Measurements from ENCODE around the gene PARP14.
A peak's percentile ranks its signal among the peaks of the same experiment; 100 is the strongest.
"Not testable (repeated sequence)": the region's sequence is repeated elsewhere in the genome, so short reads cannot be mapped to it uniquely, and the experiment has no call there.

Gene PARP14

GRCh38 chr3:122679085-122679881, 1.4 kb upstream of the PARP14 start:
- DNase-seq (peak; percentile 86), ATAC-seq (peak; percentile 68)

GRCh38 chr3:122679882-122680474, 661 bp upstream of the PARP14 start:
- DNase-seq (peak; percentile 30), ATAC-seq (peak; percentile 15)

- no peak for ATAC-seq
- no peak for DNase-seq
Measured at GRCh38 chr3:122681284-122681973, 790 bp downstream of the PARP14 start.

GRCh38 chr3:122681974-122682409, 1.4 kb downstream of the PARP14 start:
- DNase-seq: no peak

GRCh38 chr3:122682778-122683411, 2.3 kb downstream of the PARP14 start:
- not testable (repeated sequence) for ATAC-seq, DNase-seq

More at GRCh38 chr3:122681974-122682409, 1.4 kb downstream of the PARP14 start:
- ATAC-seq: no peak

GRCh38 chr3:122687298-122687697, 6.7 kb downstream of the PARP14 start:
- DNase-seq (no peak), ATAC-seq (no peak)

- ATAC-seq (no peak), DNase-seq (no peak)
Measured at GRCh38 chr3:122688996-122689395, 8.4 kb downstream of the PARP14 start.

GRCh38 chr3:122689587-122689986, 8.9 kb downstream of the PARP14 start:
- DNase-seq (no peak), ATAC-seq (no peak)

- ATAC-seq: no peak
Measured at GRCh38 chr3:122690096-122690495, 9.5 kb downstream of the PARP14 start.

GRCh38 chr3:122691195-122691594, 10.6 kb downstream of the PARP14 start:
- ATAC-seq (no peak), DNase-seq (no peak)

More at GRCh38 chr3:122690096-122690495, 9.5 kb downstream of the PARP14 start:
- no peak for DNase-seq

- no peak for ATAC-seq
- no peak for DNase-seq
Measured at GRCh38 chr3:122692674-122693073, 12.0 kb downstream of the PARP14 start.

GRCh38 chr3:122694966-122695365, 14.3 kb downstream of the PARP14 start:
- no peak for ATAC-seq

GRCh38 chr3:122695927-122696561, 15.4 kb downstream of the PARP14 start:
- no peak for ATAC-seq
- DNase-seq: no peak

More at GRCh38 chr3:122694966-122695365, 14.3 kb downstream of the PARP14 start:
- DNase-seq: peak; percentile 12

GRCh38 chr3:122697952-122698620, 17.4 kb downstream of the PARP14 start:
- no peak for DNase-seq
- ATAC-seq: peak; percentile 75

GRCh38 chr3:122700193-122700592, 19.6 kb downstream of the PARP14 start:
- ATAC-seq: no peak

GRCh38 chr3:122705379-122705778, 24.7 kb downstream of the PARP14 start:
- DNase-seq (no peak), ATAC-seq (no peak)

More at GRCh38 chr3:122700193-122700592, 19.6 kb downstream of the PARP14 start:
- DNase-seq: no peak

- not testable (repeated sequence) for ATAC-seq, DNase-seq
Measured at GRCh38 chr3:122710616-122711251, 30.1 kb downstream of the PARP14 start.

GRCh38 chr3:122714273-122714672, 33.6 kb downstream of the PARP14 start:
- no peak for ATAC-seq
- no peak for DNase-seq

- ATAC-seq (no peak), DNase-seq (no peak)
Measured at GRCh38 chr3:122716667-122717066, 36.0 kb downstream of the PARP14 start.

- ATAC-seq: no peak
Measured at GRCh38 chr3:122719273-122719921, 38.8 kb downstream of the PARP14 start.

More at GRCh38 chr3:122719273-122719921, 38.8 kb downstream of the PARP14 start:
- DNase-seq: no peak
